Progenitor cell of endocrine pancreas (in vitro differentiated cells): ENCODE measurements around the gene SCAP. TPM values are rescaled to one million over a fixed set of nuclear protein-coding genes. Genes with fewer than 3 reads are reported as not detected.

Experiments used
- DNase-seq: peaks from one replicate; pipeline ENCODE4 v3.0.0; 2021; ENCODE audit warnings: low spot score; ENCODE audit not compliant: unreplicated experiment
- H3K27ac Mint-ChIP-seq: 2 replicates; pipeline ENCODE4 v1.8.0; 2021; ENCODE audit warnings: mild to moderate bottlenecking, moderate library complexity, mixed read lengths
- H3K27me3 Mint-ChIP-seq: 2 replicates; pipeline ENCODE4 v1.8.0; 2021; ENCODE audit warnings: mixed read lengths
- H3K36me3 Mint-ChIP-seq: 2 replicates; pipeline ENCODE4 v1.8.0; 2022; ENCODE audit warnings: mixed read lengths; ENCODE audit not compliant: insufficient read depth
- H3K4me1 Mint-ChIP-seq: 2 replicates; pipeline ENCODE4 v1.8.0; 2021; ENCODE audit warnings: low read depth, mixed read lengths
- H3K4me3 Mint-ChIP-seq: 2 replicates; pipeline ENCODE4 v1.8.0; 2021; ENCODE audit warnings: low read depth, mild to moderate bottlenecking, moderate library complexity, mixed read lengths
- H3K9me3 Mint-ChIP-seq: 2 replicates; pipeline ENCODE4 v1.8.0; 2021; ENCODE audit warnings: low read depth, mixed read lengths
- CTCF ChIP-seq: fragments of 200-600 bp; sonication (generic); IDR thresholded peaks from one replicate; pipeline ENCODE4 v1.5.0; 2021; ENCODE audit warnings: antibody characterized with exemption, mild to moderate bottlenecking; ENCODE audit not compliant: unreplicated experiment
- total RNA-seq: library from RNA; stranded (reverse); gene quantifications from 2 replicates; pipeline ENCODE4 v1.2.1, GENCODE V29; 2021

SCAP gene
- total RNA-seq, 1 donor from 2014 or later: 140 TPM

GRCh38 chr3:47504113-47504512, 28.4 kb upstream of the SCAP start:
- no peak for TF ChIP-seq CTCF
- H3K36me3 Mint-ChIP-seq: peaks cover 25% of the 10 kb centered on the region
- H3K27ac Mint-ChIP-seq: no peak overlapping the region
- no peaks in the 10 kb centered on the region for H3K27me3 Mint-ChIP-seq
- DNase-seq: no peak
- H3K4me1 Mint-ChIP-seq: no peaks in the 10 kb centered on the region
- H3K4me3 Mint-ChIP-seq: no peak overlapping the region
- no peaks in the 10 kb centered on the region for H3K9me3 Mint-ChIP-seq

- H3K27ac Mint-ChIP-seq: no peak overlapping the region
- DNase-seq: no peak
- H3K4me1 Mint-ChIP-seq: no peaks in the 10 kb centered on the region
- H3K36me3 Mint-ChIP-seq: peaks cover 30% of the 10 kb centered on the region
- H3K4me3 Mint-ChIP-seq: no peak overlapping the region
- no peaks in the 10 kb centered on the region for H3K27me3 Mint-ChIP-seq
- H3K9me3 Mint-ChIP-seq: no peaks in the 10 kb centered on the region
- no peak for TF ChIP-seq CTCF
Observed at GRCh38 chr3:47503033-47503432, 27.3 kb upstream of the SCAP start.

GRCh38 chr3:47496892-47497291, 21.2 kb upstream of the SCAP start:
- H3K4me1 Mint-ChIP-seq: no peaks in the 10 kb centered on the region
- no peaks in the 10 kb centered on the region for H3K27me3 Mint-ChIP-seq
- TF ChIP-seq CTCF: no peak
- no peak for DNase-seq
- H3K4me3 Mint-ChIP-seq: no peak overlapping the region
- H3K27ac Mint-ChIP-seq: no peak overlapping the region
- peaks cover 27% of the 10 kb centered on the region for H3K36me3 Mint-ChIP-seq
- H3K9me3 Mint-ChIP-seq: no peaks in the 10 kb centered on the region

- no peak for DNase-seq
- TF ChIP-seq CTCF: no peak
- no peaks in the 10 kb centered on the region for H3K9me3 Mint-ChIP-seq
- no peaks in the 10 kb centered on the region for H3K27me3 Mint-ChIP-seq
- H3K36me3 Mint-ChIP-seq: peaks cover 24% of the 10 kb centered on the region
- no peaks in the 10 kb centered on the region for H3K4me1 Mint-ChIP-seq
- H3K4me3 Mint-ChIP-seq: no peak overlapping the region
- no peak overlapping the region for H3K27ac Mint-ChIP-seq
Observed at GRCh38 chr3:47495886-47496285, 20.1 kb upstream of the SCAP start.

- no peak for DNase-seq
- Mint-ChIP-seq H3K9me3 (no peaks in the 10 kb centered on the region), H3K27ac (no peak overlapping the region), H3K4me3 (no peak overlapping the region), H3K36me3 (peaks cover 21% of the 10 kb centered on the region), H3K4me1 (no peaks in the 10 kb centered on the region), H3K27me3 (no peaks in the 10 kb centered on the region)
- TF ChIP-seq CTCF: no peak
Observed at GRCh38 chr3:47495111-47495510, 19.4 kb upstream of the SCAP start.
